Measurements from ENCODE around the gene MT1M. TPM values are rescaled to one million over a fixed set of nuclear protein-coding genes. Genes with fewer than 3 reads are reported as not detected.
A peak's percentile ranks its signal among the peaks of the same experiment; 100 is the strongest.

Gene MT1M
- total RNA-seq, 1 donor from 2014 or later: not detected

GRCh38 chr16:56626685-56627084 is 5.8 kb upstream of the MT1M start:
- intact Hi-C loops (cut with micrococcal nuclease): no loop called here
- peak overlapping the region; percentile 90 for H3K4me3 Mint-ChIP-seq

GRCh38 chr16:56628486-56629350 is 3.7 kb upstream of the MT1M start:
- intact Hi-C loops (cut with micrococcal nuclease): no loop called here
- H3K27me3 Mint-ChIP-seq: peaks cover 37% of the 10 kb centered on the region
- no peak overlapping the region for H3K27ac Mint-ChIP-seq
- no peak overlapping the region for H3K4me3 Mint-ChIP-seq
- no peaks in the 10 kb centered on the region for H3K36me3 Mint-ChIP-seq (ENCODE audit: low read depth)
- peaks cover 33% of the 10 kb centered on the region for H3K4me1 Mint-ChIP-seq
- DNase-seq: no peak
- H3K9me3 Mint-ChIP-seq: no peaks in the 10 kb centered on the region

More at GRCh38 chr16:56626685-56627084, 5.8 kb upstream of the MT1M start:
- Mint-ChIP-seq H3K27me3 (peaks cover 21% of the 10 kb centered on the region), H3K36me3 (ENCODE audit: low read depth) (no peaks in the 10 kb centered on the region), H3K4me1 (peaks cover 26% of the 10 kb centered on the region), H3K9me3 (no peaks in the 10 kb centered on the region), H3K27ac (no peak overlapping the region)
- no peak for DNase-seq

GRCh38 chr16:56629531-56629930 is 2.9 kb upstream of the MT1M start:
- intact Hi-C loops (cut with micrococcal nuclease): no loop called here
- Mint-ChIP-seq H3K36me3 (ENCODE audit: low read depth) (no peaks in the 10 kb centered on the region), H3K27ac (no peak overlapping the region), H3K4me3 (no peak overlapping the region), H3K9me3 (no peaks in the 10 kb centered on the region), H3K4me1 (peaks cover 36% of the 10 kb centered on the region), H3K27me3 (peaks cover 45% of the 10 kb centered on the region)
- DNase-seq: no peak

- H3K27me3 Mint-ChIP-seq: peaks cover 51% of the 10 kb centered on the region
- intact Hi-C loops (cut with micrococcal nuclease): no loop called here
- peaks cover 37% of the 10 kb centered on the region for H3K4me1 Mint-ChIP-seq
- DNase-seq: no peak
- no peak overlapping the region for H3K27ac Mint-ChIP-seq
- H3K36me3 Mint-ChIP-seq (ENCODE audit: low read depth): peaks cover 3% of the 10 kb centered on the region
- no peak overlapping the region for H3K4me3 Mint-ChIP-seq
- H3K9me3 Mint-ChIP-seq: no peaks in the 10 kb centered on the region
Measured at GRCh38 chr16:56630134-56630533, 2.3 kb upstream of the MT1M start.

GRCh38 chr16:56631197-56631596 is 1.3 kb upstream of the MT1M start:
- intact Hi-C loops (cut with micrococcal nuclease): no loop called here
- no peak for DNase-seq
- Mint-ChIP-seq H3K9me3 (no peaks in the 10 kb centered on the region), H3K4me3 (no peak overlapping the region), H3K27me3 (peaks cover 58% of the 10 kb centered on the region), H3K4me1 (peaks cover 35% of the 10 kb centered on the region), H3K27ac (no peak overlapping the region), H3K36me3 (ENCODE audit: low read depth) (peaks cover 3% of the 10 kb centered on the region)

- intact Hi-C loops (cut with micrococcal nuclease): no loop called here
- Mint-ChIP-seq H3K4me3 (peak overlapping the region; percentile 74), H3K27ac (no peak overlapping the region), H3K4me1 (peaks cover 33% of the 10 kb centered on the region), H3K36me3 (ENCODE audit: low read depth) (peaks cover 3% of the 10 kb centered on the region), H3K27me3 (peaks cover 64% of the 10 kb centered on the region), H3K9me3 (no peaks in the 10 kb centered on the region)
- no peak for DNase-seq
Measured at GRCh38 chr16:56631832-56632155, 665 bp upstream of the MT1M start.

- peaks cover 36% of the 10 kb centered on the region for H3K4me1 Mint-ChIP-seq
- intact Hi-C loops (cut with micrococcal nuclease): no loop called here
- no peaks in the 10 kb centered on the region for H3K9me3 Mint-ChIP-seq
- DNase-seq: no peak
- H3K36me3 Mint-ChIP-seq (ENCODE audit: low read depth): peaks cover 3% of the 10 kb centered on the region
- H3K27ac Mint-ChIP-seq: no peak overlapping the region
- H3K27me3 Mint-ChIP-seq: peaks cover 76% of the 10 kb centered on the region
- peak overlapping the region; percentile 66 for H3K4me3 Mint-ChIP-seq
Measured at GRCh38 chr16:56632848-56633365, 448 bp downstream of the MT1M start.

- intact Hi-C loops (cut with micrococcal nuclease): no loop called here
- Mint-ChIP-seq H3K4me3 (no peak overlapping the region), H3K9me3 (no peaks in the 10 kb centered on the region), H3K4me1 (peaks cover 38% of the 10 kb centered on the region), H3K27me3 (peaks cover 79% of the 10 kb centered on the region), H3K36me3 (ENCODE audit: low read depth) (peaks cover 3% of the 10 kb centered on the region), H3K27ac (no peak overlapping the region)
- DNase-seq: no peak
Measured at GRCh38 chr16:56633535-56633934, 1.1 kb downstream of the MT1M start.

- peaks cover 3% of the 10 kb centered on the region for H3K36me3 Mint-ChIP-seq (ENCODE audit: low read depth)
- H3K4me1 Mint-ChIP-seq: peaks cover 37% of the 10 kb centered on the region
- no peak overlapping the region for H3K27ac Mint-ChIP-seq
- intact Hi-C loops (cut with micrococcal nuclease): no loop called here
- peak overlapping the region; percentile 81 for H3K4me3 Mint-ChIP-seq
- H3K27me3 Mint-ChIP-seq: peaks cover 90% of the 10 kb centered on the region
- DNase-seq: no peak
- H3K9me3 Mint-ChIP-seq: no peaks in the 10 kb centered on the region
Measured at GRCh38 chr16:56634715-56635440, 2.4 kb downstream of the MT1M start.

GRCh38 chr16:56635441-56635967 is 3.0 kb downstream of the MT1M start:
- intact Hi-C loops (cut with micrococcal nuclease): no loop called here
- Mint-ChIP-seq H3K27me3 (peaks cover 90% of the 10 kb centered on the region), H3K36me3 (ENCODE audit: low read depth) (peaks cover 3% of the 10 kb centered on the region), H3K9me3 (no peaks in the 10 kb centered on the region), H3K4me3 (peak overlapping the region; percentile 81), H3K27ac (no peak overlapping the region), H3K4me1 (peaks cover 31% of the 10 kb centered on the region)
- DNase-seq: peak; percentile 73

GRCh38 chr16:56636616-56637413 is 4.4 kb downstream of the MT1M start:
- DNase-seq: no peak
- H3K4me1 Mint-ChIP-seq: peaks cover 27% of the 10 kb centered on the region
- peaks cover 3% of the 10 kb centered on the region for H3K36me3 Mint-ChIP-seq (ENCODE audit: low read depth)
- no peaks in the 10 kb centered on the region for H3K9me3 Mint-ChIP-seq
- H3K27ac Mint-ChIP-seq: no peak overlapping the region
- H3K4me3 Mint-ChIP-seq: no peak overlapping the region
- peaks cover 86% of the 10 kb centered on the region for H3K27me3 Mint-ChIP-seq
- intact Hi-C loops (cut with micrococcal nuclease): no loop called here

GRCh38 chr16:56637814-56638750 is 5.6 kb downstream of the MT1M start, which contains the start of gene MT1A:
MT1A (plus strand) TSS chr16:56638666; CDS start chr16:56638739, 73 bp downstream.
- peaks cover 82% of the 10 kb centered on the region for H3K27me3 Mint-ChIP-seq
- DNase-seq: peak; percentile 81
- H3K9me3 Mint-ChIP-seq: no peaks in the 10 kb centered on the region
- intact Hi-C loops (cut with micrococcal nuclease): no loop called here
- peaks cover 30% of the 10 kb centered on the region for H3K4me1 Mint-ChIP-seq
- peaks cover 3% of the 10 kb centered on the region for H3K36me3 Mint-ChIP-seq (ENCODE audit: low read depth)
- no peak within 1 kb of the TSS for H3K27ac Mint-ChIP-seq
- H3K4me3 Mint-ChIP-seq: peak within 1 kb of the TSS; percentile 82

All from activated CD4-positive, alpha-beta T cell treated with anti-CD3 and anti-CD28 coated beads, Interleukin-2, amount 10 ng/mL, durations not matched to agents 24 days and 14 days (primary cell).